Coronary artery (tissue), 2 donors: Measurements from ENCODE around the gene CHST1.

ENCODE experiments used
- DNase-seq: peaks from one replicate; pipeline ENCODE4 v3.0.0-alpha.2; 2017; ENCODE audit warnings: low spot score
- H3K27ac ChIP-seq, 2 donors: fragments of 200-600 bp; sonication (generic); one replicate each; pipeline ENCODE4 v1.5.1; 2016 to 2019
- H3K4me3 ChIP-seq: fragments of 200-600 bp; sonication (generic); 2 replicates; pipeline ENCODE4 v1.5.1; 2016; ENCODE audit warnings: mild to moderate bottlenecking, moderate library complexity
- TF ChIP-seq, protein P1 (sequence below): fragments of 200-600 bp; sonication (generic); IDR thresholded peaks from one replicate; pipeline ENCODE4 v1.5.1; 2019; ENCODE audit warnings: antibody characterized with exemption

CHST1 gene

DNA sequence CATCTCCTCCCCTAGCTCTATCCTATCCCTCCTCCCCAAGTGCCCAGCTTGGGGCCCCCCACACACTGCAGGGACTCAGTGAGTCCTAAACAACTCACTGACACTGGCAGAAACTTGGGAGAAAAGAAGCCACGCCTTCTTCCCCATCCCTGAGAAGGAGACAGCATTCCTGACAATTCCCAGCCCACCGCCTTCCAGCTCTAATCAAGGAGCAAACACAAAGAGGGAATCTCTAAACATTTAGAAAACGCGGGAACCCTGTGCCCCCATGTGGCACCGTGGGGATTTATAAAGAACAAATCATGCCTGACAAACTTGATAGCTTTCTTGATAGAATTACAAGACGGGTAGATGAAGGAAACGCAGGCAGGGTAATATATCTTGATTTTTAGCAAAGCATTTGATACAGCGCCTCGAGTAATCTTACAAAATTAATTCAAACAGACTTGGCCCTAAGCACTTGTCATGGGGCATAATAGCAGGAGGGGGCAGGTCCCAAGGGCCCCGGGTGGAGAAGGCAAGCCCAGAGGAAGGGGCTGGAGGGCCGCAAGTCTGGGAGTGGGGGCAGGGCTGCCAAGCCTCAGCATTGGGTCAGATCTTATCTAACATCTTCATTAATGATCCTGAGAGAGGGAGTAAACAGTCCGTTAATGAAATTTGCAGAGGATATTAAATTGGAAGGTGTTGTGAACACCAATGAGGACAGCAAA lies 4.5 kb downstream of the CHST1 start:
- TF ChIP-seq, protein P1, sequence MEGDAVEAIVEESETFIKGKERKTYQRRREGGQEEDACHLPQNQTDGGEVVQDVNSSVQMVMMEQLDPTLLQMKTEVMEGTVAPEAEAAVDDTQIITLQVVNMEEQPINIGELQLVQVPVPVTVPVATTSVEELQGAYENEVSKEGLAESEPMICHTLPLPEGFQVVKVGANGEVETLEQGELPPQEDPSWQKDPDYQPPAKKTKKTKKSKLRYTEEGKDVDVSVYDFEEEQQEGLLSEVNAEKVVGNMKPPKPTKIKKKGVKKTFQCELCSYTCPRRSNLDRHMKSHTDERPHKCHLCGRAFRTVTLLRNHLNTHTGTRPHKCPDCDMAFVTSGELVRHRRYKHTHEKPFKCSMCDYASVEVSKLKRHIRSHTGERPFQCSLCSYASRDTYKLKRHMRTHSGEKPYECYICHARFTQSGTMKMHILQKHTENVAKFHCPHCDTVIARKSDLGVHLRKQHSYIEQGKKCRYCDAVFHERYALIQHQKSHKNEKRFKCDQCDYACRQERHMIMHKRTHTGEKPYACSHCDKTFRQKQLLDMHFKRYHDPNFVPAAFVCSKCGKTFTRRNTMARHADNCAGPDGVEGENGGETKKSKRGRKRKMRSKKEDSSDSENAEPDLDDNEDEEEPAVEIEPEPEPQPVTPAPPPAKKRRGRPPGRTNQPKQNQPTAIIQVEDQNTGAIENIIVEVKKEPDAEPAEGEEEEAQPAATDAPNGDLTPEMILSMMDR, result no peak
- H3K27ac ChIP-seq, result no peak overlapping the region
- no peak for DNase-seq
- no peak overlapping the region for H3K4me3 ChIP-seq

DNA sequence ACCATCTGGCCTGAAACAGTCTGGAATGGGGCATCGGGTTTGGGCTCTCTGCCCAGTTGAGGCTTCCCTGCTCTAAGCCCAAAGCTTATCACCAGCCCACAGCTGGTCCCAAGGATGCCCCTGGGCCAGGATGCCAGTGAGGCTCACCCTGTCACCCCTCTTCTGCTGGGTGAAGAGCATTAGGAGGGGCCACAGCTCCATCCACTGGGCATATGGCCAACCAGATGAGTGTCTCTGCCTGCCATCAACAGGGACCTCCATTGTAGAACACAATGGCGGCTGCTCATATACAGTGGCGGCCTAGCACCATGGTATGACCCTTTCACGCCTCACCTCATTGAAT lies 5.6 kb downstream of the CHST1 start:
- Histone ChIP-seq H3K27ac (peak overlapping the region in 1 of 2 donors; percentile 78), H3K4me3 (no peak overlapping the region)
- TF ChIP-seq, protein P1, result no peak
- no peak for DNase-seq

DNA sequence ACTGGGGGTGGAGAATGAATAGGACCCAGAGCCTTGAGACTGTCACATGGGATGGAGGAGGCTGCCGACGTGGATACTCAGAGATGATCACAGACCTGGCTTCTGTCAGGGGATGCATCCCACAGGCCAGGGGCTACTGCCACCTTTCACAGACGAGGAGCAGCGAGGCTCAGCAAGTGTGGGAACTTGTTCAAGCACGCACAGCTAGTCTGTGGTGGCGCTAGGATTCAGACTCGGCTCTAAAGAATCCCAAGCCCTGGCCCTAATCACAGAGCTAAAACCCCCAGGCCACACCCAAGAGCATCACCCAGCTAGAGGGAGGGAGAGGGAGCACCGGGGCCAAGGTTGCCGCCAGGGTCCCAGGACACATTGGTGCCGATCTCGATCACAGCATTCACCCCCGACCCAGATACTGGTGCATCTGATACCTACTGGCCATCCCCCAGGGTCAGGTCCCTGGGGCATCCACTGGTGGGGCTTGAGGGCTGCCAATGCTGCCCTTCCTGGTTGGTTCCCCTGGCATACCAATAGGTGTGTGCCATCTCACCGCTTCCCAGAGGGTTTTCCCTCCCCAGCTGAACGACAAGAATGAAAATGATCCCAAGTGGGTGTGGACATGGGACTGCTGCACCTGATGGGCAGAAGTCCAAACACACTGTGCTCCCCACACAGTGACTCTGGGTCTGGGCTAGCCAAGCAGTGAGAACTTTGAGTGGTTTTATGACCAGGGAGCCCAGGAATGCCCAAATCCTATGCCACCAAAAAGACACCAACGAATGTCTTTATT lies 6.2 kb downstream of the CHST1 start:
- TF ChIP-seq, protein P1, result no peak
- H3K4me3 ChIP-seq, result peak overlapping the region; percentile 39
- DNase-seq, result no peak
- H3K27ac ChIP-seq, result peak overlapping the region in 1 of 2 donors; percentile 78

DNA sequence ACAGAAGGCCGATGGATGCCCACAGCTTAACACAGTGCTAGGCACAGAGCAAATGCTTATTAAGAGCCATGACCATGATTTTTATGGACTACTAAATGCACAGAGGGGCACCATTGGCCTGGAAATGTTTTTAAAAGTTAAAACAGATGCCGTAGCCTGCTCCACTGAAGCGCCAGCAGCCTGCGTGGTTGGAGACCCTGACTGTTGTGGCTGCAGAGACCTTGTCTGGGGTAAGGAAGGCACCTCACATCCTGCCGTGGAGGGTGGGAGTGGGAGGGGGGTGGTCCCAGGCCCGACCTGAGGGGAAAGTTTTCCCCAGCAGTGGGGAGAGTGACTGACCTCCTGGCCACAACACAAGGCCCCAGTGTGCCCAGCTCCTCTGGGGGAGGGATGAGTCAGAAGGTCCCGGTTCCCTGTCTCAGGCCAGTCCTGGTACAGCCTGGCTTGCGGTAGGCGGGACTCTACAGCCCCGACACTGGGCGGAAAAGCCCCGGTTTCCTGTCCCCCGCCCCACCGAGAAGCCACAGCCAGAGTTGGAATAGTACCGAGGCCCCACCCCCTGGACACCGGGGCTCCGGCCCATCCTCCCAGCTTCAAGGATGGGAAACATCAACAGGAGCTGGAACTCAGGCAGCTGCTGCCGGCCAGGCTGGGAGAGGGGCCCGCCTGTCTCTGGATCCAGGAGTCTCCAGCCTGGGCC lies 7.0 kb downstream of the CHST1 start:
- TF ChIP-seq, protein P1, result no peak
- peak overlapping the region in 1 of 2 donors; percentile 78 for H3K27ac ChIP-seq
- peak; percentile 89 for DNase-seq
- H3K4me3 ChIP-seq, result peak overlapping the region; percentile 39

DNA sequence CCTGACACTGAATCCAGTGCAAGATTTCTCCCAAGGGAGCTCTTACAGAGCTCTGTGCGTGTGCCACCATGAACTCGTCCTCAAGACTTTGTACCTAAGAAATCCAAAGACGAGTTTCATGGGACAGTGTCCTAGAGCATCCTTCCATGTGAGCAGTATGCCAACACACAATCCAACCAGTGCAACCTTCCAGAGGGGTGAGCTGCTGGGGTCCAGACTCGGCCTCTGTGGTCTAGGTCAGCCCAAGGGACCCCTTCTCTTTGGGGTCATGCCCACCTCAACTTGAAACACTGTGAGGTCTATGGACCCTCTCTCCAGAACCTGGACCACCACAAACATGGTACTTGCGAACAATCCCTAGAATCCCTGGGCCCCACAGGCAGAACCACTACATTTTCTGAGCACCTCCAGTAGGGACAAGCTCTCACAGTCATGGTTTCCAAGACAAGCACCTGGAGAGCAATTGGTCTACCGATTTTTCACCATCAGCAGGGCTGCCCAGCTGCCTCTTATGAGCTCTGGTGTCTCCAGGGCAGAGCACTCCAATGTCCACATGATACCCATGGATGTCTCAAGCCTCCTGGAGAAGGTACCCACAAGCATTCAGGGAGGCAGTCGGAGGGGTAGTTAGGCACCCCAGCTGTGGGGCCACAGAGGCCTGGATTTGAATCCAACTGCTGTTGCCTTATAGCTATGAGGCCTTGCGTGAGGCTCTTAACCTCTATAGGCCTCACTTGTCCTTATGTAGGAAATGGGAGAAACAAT lies 7.7 kb downstream of the CHST1 start:
- DNase-seq, result no peak
- TF ChIP-seq, protein P1, result no peak
- H3K27ac ChIP-seq, result peak overlapping the region in 1 of 2 donors; percentile 78
- no peak overlapping the region for H3K4me3 ChIP-seq

DNA sequence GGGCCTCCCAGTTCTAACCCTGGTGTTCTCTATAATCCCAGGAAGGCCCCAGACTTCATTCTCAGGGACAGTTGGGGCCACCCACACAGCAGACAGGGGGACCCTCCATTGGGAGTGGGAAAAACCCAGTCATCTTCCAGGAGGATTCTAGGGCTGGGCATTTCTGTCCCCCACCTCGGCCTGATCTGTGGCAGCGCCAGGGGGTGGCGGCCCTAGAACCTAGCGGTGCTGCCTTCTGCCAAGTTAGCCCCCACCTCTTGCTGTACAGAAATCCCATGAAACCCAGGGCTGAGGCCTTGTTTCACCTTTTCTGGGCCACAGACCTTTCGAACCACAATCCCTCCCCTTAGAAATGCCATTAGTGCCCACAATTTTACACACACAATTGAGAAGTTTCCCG lies 9.6 kb downstream of the CHST1 start:
- TF ChIP-seq, protein P1, result no peak
- peak; percentile 61 for DNase-seq
- Histone ChIP-seq H3K27ac (no peak overlapping the region), H3K4me3 (no peak overlapping the region)
